ENCODE results near the gene MYL4.

GRCh38 chr17:47273245-47273644, 64.1 kb downstream of the MYL4 start:
- TF ChIP-seq POLR2A (IDR thresholded peaks at IDR 0.05): no peak
- no peak for TF ChIP-seq CTCF (IDR thresholded peaks at IDR 0.05)

Data from uterus (tissue), 2 donors.